Fibroblast of peridontal ligament (primary cell): ENCODE results near the gene MALRD1.

Experiments used
- DNase-seq: peaks from one replicate; pipeline ENCODE4 v3.0.0-alpha.2; 2010; ENCODE audit errors: extremely low read depth

The MALRD1 gene

GRCh38 chr10:19373988-19374387 lies 325.4 kb downstream of the MALRD1 start:
- DNase-seq, result no peak

GRCh38 chr10:19385846-19386450 lies 337.3 kb downstream of the MALRD1 start:
- DNase-seq, result no peak

- DNase-seq, result no peak
These were observed 360.3 kb downstream of the MALRD1 start for GRCh38 chr10:19408924-19409323.

GRCh38 chr10:19411119-19411518 lies 362.5 kb downstream of the MALRD1 start:
- no peak for DNase-seq

GRCh38 chr10:19412531-19412930 lies 363.9 kb downstream of the MALRD1 start:
- peak; percentile 27 for DNase-seq

GRCh38 chr10:19416164-19416563 lies 367.6 kb downstream of the MALRD1 start:
- DNase-seq, result no peak

GRCh38 chr10:19417740-19418139 lies 369.1 kb downstream of the MALRD1 start:
- no peak for DNase-seq

GRCh38 chr10:19421674-19422073 lies 373.1 kb downstream of the MALRD1 start:
- DNase-seq, result no peak

GRCh38 chr10:19426034-19426433 lies 377.4 kb downstream of the MALRD1 start:
- DNase-seq, result no peak

GRCh38 chr10:19431622-19432351 lies 383.2 kb downstream of the MALRD1 start:
- no peak for DNase-seq

GRCh38 chr10:19449860-19450259 lies 401.3 kb downstream of the MALRD1 start:
- DNase-seq, result no peak

GRCh38 chr10:19451356-19451755 lies 402.8 kb downstream of the MALRD1 start:
- no peak for DNase-seq

- DNase-seq, result no peak
These were observed 403.3 kb downstream of the MALRD1 start for GRCh38 chr10:19451937-19452336.

- no peak for DNase-seq
These were observed 405.4 kb downstream of the MALRD1 start for GRCh38 chr10:19453967-19454366.

- DNase-seq, result no peak
These were observed 413.0 kb downstream of the MALRD1 start for GRCh38 chr10:19461588-19461987.

GRCh38 chr10:19466709-19467108 lies 418.1 kb downstream of the MALRD1 start:
- DNase-seq, result no peak

GRCh38 chr10:19468413-19468812 lies 419.8 kb downstream of the MALRD1 start:
- no peak for DNase-seq

GRCh38 chr10:19469521-19469920 lies 420.9 kb downstream of the MALRD1 start:
- no peak for DNase-seq

- no peak for DNase-seq
These were observed 431.3 kb downstream of the MALRD1 start for GRCh38 chr10:19479854-19480253.

GRCh38 chr10:19480353-19480752 lies 431.8 kb downstream of the MALRD1 start:
- DNase-seq, result no peak

- DNase-seq, result no peak
These were observed 434.8 kb downstream of the MALRD1 start for GRCh38 chr10:19483421-19483820.

GRCh38 chr10:19488592-19489280 lies 440.1 kb downstream of the MALRD1 start:
- peak; percentile 9 for DNase-seq

- DNase-seq, result no peak
These were observed 442.6 kb downstream of the MALRD1 start for GRCh38 chr10:19491166-19491565.
